Lung microvascular endothelial cell (primary cell): ENCODE measurements around the gene RYK. TPM values are rescaled to one million over a fixed set of nuclear protein-coding genes. Genes with fewer than 3 reads are reported as not detected.
"Not testable (repeated sequence)": the region's sequence is repeated elsewhere in the genome, so short reads cannot be mapped to it uniquely, and the experiment has no call there.

Experiments
- DNase-seq, 2 donors: peaks; one replicate each; pipeline versions ENCODE4 v3.0.0 to v3.0.0-alpha.2; 2010; ENCODE audit warnings: low read depth in 2 of 2
- total RNA-seq: library from RNA; depleted of rRNA; stranded (reverse); fragments of >200 nt; gene quantifications from 2 replicates; pipeline ENCODE4 v1.2.1, GENCODE V29; 2014

The RYK gene
- total RNA-seq, 1 donor from 2014 or later: 99.6 TPM

DNA sequence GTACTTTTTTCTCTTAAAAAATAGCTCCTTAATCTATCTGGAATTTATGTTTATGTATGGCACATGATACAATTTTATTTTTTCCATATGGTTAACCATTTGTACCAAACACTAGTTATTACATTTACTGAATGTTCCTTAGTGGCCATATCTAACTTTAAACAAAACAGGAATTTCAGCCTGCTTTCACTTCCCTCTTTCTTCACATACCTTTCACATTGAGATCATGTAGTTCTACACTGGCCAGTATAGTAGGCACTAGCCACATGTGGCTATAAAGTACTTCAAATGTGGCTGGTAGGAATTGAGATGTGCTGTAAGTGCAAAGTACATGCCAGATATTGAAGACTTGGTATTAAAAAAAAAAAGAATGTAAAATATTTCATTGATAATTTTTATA, 4.7 kb upstream of the RYK start:
- DNase-seq: no peak

DNA sequence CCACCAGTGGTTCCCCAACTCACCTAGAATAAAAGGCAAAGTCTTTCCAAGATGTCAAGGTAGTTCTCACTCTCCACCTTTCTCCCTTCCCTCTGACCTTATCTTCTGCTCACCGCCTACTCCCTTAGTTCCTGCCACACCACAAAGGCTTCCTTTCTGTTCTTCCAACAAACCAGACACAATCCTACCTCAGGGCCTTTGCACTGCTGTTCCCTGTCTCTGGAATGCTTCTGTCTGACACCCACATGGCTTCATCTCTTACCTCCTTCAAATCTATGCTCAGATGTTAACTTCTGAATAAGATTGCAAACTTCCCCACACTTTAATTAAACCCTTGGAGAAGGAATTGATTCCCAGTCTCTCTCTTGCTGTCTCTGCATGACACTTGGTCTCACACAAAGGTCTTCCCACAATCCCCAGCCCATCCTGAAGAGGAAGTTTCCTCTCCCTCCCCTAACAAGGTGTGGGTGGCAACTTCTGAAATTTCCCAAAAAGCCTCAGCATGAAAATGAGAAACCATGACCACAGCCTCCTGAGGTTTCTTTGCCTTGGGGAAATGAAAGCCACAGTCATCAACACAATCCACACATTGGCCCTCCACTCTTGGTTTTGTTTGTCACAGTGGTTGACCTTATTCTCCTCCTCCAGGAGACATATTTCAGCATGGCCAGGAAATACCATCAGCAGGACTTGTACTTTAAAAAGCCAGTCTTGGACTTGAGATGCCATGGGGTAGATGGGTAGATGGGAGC, 3.0 kb upstream of the RYK start:
- DNase-seq: no peak

DNA sequence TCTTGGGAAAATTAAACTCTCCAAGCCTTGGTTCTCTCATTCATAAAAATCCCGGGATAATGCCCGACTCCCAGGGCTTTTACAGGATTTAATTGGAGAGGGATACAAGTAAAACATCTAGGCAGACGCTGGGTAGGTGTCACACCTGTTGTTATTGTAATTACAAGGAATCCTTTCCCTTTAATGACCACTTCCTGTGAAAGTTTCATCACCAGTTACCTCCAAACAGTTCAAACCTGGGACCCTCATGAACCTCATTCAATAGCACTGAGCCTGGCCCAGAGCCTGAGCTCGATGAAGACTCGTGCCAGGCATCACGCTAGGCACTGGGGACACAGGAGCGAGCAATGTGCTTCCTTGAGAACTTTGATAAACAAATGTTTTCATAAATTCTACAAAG, 2.1 kb upstream of the RYK start:
- no peak for DNase-seq

DNA sequence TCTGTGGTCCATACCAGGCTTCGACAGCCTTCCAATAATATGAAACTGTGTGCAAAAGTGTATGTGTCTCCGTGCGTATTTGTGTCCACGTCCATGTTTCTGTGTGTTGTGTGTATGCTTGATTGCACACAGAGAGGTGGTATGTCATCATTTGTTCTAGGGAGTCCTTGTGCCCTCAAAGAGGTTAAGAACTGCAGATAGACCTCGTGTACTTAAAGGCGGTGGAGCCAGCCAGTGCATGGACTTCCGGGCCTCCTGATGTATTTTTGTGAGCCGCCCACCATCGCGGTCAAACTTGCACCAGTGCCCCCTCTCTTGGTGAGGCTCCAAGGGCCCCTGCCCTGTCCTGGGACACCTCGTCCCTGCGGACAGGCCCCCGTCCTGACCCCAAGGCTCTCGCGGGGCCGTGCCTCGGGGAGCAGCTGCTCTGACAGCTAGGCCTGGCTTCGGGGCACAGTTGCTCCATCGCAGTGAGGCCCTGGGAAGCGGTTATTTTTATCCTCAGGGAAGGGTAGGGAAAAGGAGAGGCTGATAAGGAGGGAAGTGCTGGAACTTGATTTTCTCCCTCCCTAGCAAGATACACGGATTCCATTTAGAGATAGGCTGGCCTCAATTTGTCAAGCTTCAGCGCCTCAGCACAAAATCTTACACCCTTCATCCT, 1.2 kb upstream of the RYK start:
- DNase-seq: no peak

DNA sequence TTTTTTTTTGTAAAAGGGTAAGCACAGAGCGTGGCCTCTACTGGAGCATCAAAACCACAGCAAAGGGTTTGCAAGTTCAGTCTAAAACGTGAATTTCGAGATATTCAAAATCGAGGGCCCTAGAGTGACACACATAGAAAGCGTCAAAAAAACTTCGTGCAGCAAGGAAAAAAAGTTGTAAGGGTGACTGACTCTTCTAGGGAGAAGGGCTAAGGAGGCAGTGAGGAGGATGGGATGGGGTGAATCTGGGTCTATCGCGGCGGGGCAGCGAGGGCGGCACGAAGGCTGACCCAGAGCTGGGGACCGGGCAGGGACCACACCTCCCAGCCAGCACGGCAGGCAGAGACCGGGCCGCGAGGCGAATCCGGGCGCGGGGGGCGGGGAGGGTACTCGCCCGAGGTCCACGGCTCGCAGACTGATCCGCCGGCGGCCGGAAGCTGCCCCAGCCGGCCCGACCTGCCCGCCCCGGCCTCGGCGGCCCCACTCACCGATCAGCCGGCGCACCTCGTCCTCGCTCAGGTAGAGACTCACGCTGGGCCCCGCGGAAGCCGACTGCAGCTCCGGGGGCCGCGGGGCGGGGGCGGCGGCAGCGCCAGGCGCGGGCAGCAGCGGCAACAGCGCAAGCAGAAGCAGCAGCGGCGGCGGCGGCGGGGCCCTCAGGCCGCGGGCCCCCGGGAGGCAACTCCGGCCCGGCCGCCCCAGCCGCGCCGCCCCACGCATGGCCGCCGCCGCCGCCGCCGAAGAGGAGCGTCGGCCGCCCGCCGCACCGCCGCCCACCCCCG, 533 bp downstream of the RYK start:
- DNase-seq: peak; percentile 56 to 58

DNA sequence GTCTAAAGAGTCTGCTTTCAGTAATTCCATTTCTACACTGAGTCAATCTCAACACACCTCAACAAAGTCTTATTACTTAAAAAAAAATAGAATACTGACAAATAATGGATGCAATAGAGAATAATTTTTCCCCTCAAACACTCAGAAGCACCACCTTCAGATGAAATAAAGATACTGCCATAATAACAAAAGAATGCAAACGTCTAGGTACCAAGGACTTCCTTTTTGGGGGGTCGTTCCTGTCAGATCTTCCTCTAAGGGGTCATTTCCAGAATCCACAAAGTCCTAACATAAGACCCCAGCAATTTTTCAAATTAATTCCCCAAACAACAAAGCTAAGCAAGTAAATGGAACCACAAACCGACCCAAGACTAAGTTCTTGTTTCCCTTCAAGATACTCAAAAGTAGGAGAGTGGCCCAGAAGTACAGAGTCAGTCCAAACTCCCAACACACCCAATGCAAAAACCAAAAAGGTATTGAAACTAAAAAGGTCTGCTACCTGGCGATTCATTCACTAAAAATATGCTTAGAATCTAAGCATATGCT, 1.3 kb downstream of the RYK start:
- no peak for DNase-seq

DNA sequence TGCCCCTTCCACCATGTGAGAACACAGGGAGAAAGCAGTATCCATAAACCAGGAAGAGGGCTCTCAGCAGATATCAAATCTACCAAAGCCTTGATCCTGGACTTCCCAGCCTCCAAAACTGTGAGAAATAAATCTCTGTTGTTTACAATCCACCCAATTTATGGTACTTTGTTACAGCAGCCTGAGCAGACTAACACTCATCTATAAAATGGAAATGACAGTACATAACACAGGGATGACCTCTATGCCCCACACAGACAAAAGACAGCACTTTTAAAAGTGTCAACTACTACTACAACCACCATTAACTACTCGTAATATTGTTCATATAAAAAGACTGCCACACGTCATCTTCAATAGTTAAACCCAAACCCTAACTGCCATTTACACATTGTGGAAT, 5.7 kb downstream of the RYK start:
- no peak for DNase-seq

DNA sequence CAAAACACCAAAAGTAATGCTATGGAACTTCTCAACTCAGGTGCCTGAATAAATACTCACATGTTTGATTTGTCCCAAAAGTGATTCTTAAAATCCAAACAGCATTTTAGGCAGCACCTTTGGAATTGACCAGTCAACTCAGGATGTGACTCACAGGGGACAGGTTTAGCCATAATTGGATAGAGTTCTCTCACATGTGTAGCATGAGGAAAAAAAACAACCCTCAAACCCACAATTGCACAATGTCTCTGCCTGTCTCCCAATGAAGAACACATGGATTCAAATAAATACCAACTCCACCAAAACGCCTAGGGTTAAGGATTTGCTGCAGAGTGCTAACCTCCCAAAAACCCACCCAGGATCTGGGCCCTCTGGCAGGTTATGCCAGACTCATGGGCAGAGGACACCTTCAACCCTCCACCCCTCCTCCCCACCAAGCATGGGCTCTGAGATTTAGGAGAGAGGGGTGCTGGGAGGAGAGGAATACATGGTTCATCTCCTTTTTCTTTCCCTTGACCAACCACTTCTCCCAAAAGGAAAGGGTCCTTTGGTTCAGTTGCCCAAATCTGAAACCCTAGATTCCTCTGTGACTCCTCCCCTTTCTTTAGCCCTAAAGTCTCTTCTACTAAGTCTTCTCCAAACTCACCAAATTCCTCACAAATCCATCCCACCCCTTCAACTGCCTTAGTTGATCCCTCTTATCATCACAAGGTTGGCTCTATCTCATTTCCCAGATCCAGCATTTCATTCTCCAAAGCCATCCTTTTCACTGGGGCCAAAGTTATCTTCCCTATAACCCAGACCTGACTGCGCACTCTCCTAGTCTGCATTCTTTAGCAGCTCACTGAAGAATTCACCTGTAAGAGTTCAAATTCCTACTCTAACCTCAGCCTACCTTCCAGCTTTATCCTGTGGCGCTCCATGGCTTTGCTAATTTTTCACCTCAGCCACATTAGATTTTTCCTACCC, 7.7 kb downstream of the RYK start:
- peak; percentile 56 to 82 for DNase-seq

DNA sequence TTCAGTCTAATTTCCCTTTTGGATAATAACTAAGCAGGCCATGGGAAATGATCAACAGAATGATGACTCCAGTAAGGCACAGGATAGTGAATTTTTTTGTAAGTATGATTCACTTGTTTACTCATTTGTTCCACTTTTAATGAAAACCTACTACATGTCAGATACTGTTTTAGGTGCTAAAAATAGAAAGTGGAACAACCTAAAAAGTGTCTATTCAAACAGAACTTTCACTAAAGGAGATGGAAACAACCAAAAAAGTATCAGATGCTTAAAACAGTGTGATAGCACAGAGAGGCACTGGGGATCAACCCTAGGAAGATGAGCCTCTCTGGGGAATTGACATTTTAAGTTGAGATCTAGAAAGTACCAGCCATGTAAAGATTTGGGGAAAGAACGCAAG, 11.1 kb downstream of the RYK start:
- DNase-seq: peak; percentile 21 to 34

DNA sequence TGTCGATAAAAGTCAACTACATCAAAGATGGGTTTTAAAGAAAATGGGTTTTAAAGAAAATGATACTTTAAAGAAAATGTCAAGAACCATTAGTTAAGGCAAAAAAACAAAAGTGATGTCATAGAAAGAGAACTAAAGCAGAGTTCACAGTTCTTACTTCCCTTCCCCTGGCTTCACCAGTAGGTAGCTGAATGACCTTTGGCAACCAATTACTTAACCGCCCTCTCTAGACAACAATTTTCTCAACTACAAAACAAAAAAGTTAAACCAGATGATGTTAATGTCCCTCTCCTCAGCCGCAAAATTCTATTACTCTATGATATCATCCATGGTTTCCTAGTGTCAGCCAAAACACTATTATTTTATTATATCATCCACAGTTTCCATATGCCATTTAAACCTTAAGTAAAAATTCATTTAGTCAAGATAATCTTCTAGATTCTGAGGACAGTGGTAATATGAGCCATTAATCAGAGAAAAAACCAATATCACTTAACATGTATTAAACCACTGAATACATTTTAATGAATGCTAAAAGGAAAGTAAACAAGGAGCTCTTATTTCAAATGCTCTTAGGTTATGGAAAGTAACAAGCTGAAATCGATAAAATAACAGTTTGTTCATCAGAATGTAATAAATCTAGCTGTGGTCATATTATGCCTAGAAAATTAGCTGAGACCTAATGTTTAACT, 13.1 kb downstream of the RYK start:
- DNase-seq: no peak

DNA sequence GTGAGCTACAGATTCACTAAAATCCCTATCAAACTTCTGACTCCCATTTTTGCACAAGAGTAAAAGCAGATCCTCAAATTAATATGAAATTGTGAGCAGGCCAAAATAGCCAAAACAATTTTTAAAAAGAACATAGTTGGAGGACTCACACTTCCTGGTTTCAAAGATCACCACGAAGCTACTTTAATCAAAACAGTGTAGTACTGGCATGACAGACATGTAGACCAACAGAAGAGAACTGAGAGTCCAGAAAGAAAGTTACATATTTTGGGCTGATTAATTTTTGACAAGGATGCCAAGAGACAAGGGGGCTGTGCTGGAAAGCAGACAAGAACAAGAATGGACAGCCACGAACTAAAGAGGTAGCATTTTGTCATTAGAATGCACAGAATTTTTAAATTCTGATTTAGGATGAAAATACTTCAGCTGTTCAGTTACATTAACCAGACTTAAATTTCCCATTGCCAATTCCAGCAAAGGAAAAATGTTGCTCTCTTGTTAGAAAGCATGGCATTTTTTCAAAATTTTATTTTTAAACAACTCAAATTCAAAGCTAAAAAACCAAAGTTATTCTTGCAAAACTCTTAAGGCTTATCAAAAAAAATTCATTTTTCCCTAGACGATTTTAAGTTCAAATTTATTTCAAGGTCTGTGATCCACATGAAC, 14.0 kb downstream of the RYK start:
- DNase-seq: peak; percentile 26 to 36

DNA sequence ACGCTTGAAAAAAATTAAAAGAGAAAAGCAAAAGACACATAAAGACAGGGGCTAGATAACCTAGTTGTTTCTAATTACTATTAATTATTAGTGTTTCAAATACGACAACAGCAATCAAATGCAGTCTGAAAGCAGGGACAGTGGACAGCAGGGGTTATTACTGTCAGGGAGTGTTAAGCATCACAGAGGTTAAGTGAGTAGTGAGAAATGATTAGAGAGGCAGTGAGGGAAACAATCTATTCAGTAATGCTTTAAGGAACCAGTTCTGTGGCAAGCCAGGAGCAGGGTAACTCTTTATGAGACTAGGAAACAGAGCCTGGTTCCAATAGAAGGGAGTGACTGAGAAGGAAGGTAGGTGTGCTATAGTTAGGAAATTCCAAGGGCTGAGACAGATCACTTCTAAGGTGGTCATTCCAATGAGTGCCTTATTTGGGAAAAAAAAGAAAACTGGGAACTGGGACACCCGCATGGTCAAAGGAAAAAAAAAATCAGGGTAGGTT, 15.0 kb downstream of the RYK start:
- no peak for DNase-seq

DNA sequence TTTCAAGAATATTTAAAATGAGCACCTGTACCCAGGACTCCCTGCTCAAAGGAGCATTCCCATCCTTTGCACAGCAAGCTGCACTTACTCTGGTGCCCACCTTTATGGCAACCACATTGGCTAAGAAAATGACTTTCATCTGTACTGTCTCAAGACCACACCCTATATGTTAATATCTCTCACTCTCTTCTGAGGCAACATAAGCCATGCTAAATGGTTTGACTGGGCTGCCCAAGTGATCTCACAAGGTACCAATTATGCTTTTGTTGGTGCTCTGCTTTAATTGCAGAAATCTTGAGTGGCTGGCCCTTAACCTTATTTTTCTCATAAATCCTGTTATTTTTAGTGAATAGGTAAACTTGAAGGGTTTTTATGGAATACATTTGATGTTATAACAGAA, 17.7 kb downstream of the RYK start:
- DNase-seq: no peak

DNA sequence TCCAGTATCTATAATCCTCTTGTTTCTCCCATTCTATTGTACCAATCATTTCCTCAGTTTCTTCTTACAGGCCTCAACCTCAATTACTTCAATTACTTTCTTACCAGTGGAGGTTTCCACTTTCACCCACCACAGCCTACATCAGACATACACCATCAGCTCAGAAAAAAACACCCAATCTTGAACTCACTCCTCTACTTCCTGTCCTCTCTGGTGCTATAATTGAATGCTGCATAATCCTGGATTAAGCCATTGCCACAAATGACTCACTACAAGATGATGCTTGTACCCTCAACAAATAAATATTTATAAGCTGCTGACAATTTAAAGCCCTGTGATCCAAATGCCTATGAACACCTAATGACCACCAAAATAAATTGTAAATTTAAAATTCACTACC, 18.5 kb downstream of the RYK start:
- DNase-seq: peak in 1 of 2 donors; percentile 42

DNA sequence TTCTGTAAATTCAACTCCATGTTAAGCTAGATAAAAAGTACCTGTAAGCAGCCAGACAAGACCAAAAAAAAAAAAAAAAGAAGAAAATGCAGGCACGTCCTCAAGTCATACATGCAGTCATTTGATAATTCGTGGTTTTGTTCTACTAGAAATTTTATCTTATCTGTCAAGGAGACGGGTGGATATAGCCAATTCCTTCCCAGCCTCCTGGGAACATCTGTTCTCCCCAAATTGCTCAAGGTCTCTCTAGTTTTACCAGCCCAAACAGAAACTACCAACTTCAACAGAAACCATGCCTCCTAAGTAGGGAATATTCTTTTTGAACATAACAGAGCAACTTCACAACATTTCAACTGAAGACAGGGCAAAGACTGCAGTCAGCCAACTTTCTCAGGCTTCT, 19.5 kb downstream of the RYK start:
- no peak for DNase-seq

DNA sequence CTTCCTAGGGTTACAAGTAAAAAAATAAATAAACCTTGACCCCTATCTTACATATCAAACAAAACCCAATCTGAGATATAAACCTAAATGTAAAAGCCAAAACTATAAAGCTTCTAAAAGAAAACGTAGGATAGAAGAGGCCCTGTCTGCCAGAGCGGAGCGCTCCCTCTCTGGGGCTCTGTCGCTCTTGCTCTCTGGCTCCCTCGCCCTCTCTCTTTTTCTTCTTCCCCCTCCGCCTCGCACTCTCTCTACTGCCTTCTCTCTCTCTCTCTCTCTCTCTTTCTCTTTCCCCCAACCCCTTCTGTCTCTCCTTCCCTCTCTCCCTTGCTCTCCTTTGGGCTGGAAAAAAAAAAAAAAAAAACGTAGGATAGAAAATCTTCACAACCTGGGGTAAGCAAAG, 21.6 kb downstream of the RYK start:
- DNase-seq: no peak

DNA sequence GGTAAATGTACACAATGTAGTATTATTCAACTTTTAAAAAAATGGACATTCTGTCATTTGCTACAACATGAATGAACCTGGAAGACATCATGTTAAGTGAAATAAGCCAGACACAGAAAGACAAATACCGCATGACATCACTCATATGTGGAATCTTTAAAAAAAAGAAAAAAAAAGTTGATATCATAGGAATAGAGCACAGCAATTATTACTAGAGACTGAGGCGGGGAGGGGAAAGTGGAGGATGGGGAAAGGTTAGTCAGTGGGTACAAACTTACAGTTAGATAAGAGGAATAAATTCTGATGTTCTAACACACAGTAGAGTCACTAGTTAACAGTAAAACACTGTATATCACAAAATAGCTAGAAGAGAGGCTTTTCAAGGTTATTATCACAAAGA, 22.2 kb downstream of the RYK start:
- DNase-seq: no peak

DNA sequence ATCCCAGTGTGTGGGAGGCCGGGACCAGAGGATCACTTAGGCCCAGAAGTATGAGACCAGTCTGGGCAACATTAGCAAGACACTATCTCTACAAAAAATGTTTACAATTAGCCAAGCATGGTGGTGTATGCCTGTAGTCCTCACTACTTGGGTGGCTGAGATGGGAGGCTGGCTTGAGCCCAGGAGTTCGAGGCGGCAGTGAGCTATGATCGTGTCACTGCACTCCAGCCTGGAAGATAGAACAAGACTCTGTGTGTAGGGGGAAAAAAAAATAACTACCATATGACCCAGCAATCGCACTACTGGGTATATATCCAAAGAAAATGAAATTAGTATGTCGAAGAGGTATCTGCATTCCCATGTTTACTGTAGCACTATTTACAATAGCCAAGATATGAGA, 22.6 kb downstream of the RYK start:
- DNase-seq: no peak

DNA sequence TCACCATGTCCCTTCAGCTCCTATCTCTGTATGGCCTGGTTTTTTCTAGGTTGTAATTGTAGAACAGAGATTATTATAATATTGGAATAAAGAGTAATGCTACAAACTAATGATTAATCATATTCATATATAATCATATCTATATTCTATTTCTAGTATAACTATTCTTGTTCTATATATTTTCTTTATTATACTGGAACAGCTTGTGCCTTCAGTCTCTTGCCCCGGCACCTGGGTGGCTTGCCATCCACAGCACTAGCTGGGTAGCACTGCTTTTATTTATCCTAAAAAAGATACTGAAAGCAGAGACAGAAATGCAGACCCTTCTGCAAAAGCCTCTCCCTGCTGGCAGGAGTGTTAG, 25.9 kb downstream of the RYK start:
- not testable (repeated sequence) for DNase-seq

DNA sequence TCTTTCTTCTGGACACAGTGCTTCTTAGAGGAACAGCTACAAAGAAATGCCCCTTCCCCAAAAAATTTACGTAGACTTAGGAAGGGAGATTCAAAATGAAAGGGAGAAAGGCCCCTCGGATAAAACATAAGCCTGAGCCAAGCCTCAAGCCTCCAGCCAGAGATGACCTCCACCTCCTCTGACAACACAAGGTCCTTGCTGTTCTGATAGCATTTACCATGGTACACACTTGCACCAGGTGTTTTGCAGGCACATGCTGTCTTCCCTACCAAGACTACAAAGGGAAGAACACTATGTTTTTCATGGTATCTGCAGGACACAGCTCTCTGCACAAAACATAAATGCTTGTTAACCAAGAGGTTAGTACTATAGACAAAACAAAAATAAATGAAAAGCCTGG, 27.8 kb downstream of the RYK start:
- no peak for DNase-seq
